HL-60 (cell line): Measurements from ENCODE around the gene FOXB2.

Experiments used
- POLR2AphosphoS5 ChIP-seq: IDR thresholded peaks from 2 replicates; pipeline ENCODE4 v1.6.1; 2012; ENCODE audit warnings: low read depth
- TF ChIP-seq, protein P1 (sequence below): IDR thresholded peaks from one replicate; pipeline ENCODE4 v1.5.1; 2011; ENCODE audit warnings: low read length, control low read depth, inconsistent platforms; ENCODE audit not compliant: insufficient read depth
- TF ChIP-seq, protein P2 (sequence below): IDR thresholded peaks from 2 replicates; pipeline ENCODE4 v1.6.1; 2012; ENCODE audit warnings: low read depth; ENCODE audit not compliant: insufficient replicate concordance

DNA sequence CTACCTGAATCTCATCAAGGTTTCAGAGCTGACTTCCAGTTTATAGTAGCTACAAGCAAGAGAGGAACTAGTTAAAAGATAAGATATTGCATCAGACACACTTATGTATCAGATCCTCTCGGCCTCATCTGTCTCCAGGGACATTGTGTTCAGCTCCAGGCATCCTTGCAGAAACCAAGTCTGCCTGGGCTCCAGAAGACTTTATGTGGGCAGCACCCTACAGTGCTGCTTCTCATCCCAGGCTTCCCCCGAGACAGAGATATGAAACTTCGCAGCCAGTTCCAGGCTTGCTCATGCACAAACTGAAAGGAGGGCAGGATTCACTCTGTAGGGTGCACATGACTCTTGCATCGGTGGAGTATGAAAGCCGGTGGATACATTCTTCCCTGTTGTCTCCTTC lies 33.9 kb upstream of the FOXB2 start:
- TF ChIP-seq, protein P1, sequence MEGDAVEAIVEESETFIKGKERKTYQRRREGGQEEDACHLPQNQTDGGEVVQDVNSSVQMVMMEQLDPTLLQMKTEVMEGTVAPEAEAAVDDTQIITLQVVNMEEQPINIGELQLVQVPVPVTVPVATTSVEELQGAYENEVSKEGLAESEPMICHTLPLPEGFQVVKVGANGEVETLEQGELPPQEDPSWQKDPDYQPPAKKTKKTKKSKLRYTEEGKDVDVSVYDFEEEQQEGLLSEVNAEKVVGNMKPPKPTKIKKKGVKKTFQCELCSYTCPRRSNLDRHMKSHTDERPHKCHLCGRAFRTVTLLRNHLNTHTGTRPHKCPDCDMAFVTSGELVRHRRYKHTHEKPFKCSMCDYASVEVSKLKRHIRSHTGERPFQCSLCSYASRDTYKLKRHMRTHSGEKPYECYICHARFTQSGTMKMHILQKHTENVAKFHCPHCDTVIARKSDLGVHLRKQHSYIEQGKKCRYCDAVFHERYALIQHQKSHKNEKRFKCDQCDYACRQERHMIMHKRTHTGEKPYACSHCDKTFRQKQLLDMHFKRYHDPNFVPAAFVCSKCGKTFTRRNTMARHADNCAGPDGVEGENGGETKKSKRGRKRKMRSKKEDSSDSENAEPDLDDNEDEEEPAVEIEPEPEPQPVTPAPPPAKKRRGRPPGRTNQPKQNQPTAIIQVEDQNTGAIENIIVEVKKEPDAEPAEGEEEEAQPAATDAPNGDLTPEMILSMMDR, result no peak
- no peak for TF ChIP-seq POLR2AphosphoS5
- TF ChIP-seq, protein P2, sequence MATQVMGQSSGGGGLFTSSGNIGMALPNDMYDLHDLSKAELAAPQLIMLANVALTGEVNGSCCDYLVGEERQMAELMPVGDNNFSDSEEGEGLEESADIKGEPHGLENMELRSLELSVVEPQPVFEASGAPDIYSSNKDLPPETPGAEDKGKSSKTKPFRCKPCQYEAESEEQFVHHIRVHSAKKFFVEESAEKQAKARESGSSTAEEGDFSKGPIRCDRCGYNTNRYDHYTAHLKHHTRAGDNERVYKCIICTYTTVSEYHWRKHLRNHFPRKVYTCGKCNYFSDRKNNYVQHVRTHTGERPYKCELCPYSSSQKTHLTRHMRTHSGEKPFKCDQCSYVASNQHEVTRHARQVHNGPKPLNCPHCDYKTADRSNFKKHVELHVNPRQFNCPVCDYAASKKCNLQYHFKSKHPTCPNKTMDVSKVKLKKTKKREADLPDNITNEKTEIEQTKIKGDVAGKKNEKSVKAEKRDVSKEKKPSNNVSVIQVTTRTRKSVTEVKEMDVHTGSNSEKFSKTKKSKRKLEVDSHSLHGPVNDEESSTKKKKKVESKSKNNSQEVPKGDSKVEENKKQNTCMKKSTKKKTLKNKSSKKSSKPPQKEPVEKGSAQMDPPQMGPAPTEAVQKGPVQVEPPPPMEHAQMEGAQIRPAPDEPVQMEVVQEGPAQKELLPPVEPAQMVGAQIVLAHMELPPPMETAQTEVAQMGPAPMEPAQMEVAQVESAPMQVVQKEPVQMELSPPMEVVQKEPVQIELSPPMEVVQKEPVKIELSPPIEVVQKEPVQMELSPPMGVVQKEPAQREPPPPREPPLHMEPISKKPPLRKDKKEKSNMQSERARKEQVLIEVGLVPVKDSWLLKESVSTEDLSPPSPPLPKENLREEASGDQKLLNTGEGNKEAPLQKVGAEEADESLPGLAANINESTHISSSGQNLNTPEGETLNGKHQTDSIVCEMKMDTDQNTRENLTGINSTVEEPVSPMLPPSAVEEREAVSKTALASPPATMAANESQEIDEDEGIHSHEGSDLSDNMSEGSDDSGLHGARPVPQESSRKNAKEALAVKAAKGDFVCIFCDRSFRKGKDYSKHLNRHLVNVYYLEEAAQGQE, result no peak
